HL-60/S4 treated with retinoic acid at 250 ng/mL for 4 days and 3 days (cell line): Measurements from ENCODE around the gene BHLHE41.

ENCODE experiments used
- in situ Hi-C: fragments of 300-500 bp; cut with MboI; formaldehyde crosslinking; loops from 2 replicates; pipeline ENCODE4 v1.7.0; 2022; ENCODE audit warnings: low sequenced_read_pairs

Gene BHLHE41

DNA sequence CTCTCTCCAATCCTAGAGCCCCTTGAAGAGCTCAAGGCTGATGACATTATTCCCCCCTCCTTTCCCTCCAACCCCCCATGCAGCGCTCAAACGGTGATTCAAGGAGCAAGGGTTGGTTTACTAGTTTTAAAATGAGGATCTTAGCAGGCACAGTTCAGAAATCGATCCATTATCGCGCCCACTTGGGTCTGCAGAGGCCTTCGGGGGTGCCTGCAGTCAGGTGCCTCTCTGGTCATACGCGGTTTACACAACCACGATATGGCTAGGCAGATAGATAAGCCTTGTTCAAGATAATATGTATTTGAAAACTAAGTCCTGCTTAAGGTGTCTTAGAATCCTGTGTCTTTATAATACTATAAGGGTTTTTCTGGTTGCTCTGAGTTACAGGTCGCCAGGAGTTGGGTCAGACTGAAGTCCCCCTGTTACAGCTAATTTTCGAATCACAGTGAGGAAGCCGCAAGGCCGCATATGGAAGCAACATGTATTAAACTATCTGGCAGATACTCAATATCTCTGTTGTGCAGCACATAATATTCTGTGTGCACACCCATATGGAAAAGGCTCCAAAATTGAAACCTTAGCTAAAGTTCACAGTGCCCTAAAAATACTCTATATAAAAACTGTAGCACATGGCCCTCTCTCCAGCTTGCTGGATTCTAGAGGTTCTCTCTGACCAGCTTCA is 10.0 kb downstream of the BHLHE41 start:
- in situ Hi-C loops = no loop called here

DNA sequence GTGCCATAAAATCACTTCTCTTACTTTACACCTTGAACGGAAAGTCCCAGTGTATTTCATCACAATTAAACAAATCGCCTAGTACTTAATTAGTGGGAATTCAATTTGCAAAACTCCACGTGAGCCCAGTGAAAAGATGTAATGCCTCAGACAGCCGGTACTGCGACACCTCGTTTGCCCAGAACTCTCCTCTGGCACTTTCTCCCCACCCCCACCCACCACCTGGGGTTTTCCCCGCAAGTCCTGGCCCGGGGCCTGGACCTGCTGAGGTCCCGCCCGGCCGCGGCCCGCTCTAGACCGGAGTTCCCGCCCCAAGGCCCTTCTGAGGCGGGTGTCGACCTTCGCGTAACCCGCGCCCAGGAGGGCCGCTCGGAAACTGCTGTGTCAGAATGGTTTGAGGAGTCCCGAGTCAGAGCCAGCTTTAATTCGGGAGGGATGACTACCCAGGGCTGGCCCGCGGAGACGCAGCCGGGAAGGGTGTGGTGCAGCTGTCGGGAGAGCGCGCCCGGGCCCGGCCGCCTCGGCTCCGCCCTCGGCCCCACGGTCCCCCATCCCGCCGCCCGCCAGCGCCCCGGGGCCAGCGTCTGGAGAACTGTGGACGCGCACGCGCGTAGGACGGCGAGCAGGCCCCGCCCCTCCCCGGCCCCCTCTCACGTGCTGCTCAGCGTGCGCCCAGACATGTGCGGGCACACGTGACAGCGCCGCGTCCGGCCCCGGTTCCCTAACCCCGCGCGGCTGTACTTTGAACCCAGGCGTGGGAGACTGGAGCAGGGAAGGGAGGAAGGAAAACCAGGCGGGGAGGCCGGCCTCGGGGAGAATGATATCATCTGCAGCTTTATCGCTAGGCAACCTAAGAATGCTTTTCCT is 10.8 kb downstream of the BHLHE41 start:
- in situ Hi-C loops = no loop called here

DNA sequence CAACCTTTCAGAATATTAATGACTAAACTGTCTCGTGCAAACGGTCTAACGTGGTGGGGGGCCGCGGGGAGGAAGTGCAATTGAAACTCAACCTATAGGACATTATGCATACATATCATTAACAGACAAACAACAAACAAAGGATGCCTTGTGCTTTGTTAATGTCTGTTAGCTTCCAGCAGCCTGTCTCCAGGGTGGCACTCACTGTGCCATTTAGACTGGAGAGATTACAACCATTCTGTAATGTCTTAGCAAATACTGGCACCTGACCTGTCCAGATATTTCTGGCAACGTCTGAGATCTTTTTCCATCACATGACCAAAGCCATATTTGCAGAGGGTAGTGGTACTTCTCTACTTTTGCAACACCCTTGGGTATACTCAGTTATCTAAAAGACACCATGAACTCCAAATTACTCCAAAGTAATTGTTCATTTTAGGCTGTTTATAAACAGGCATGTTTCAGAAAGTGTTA is 11.6 kb downstream of the BHLHE41 start:
- in situ Hi-C loops = no loop called here

DNA sequence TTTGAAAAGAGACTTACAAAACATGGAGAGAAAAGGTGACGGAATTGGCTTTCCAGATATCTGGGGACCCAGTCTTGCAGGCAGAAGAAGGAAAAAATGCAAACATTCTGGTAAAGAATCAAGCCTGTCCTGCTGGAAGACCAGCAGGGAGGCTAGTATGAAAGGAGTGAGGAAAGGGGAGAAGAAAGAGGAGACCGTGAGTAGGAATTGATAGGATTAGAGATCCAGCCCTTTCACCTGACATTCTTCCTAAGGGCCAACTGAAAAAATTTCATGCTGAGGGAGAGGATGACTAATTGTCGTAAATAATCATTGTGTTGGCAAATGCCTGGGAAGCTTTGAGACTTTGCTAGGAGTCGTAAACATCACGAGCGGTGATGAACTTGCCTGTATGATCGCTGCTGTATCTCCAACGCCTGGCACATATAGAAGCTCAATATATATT is 12.1 kb downstream of the BHLHE41 start:
- in situ Hi-C loops = no loop called here

DNA sequence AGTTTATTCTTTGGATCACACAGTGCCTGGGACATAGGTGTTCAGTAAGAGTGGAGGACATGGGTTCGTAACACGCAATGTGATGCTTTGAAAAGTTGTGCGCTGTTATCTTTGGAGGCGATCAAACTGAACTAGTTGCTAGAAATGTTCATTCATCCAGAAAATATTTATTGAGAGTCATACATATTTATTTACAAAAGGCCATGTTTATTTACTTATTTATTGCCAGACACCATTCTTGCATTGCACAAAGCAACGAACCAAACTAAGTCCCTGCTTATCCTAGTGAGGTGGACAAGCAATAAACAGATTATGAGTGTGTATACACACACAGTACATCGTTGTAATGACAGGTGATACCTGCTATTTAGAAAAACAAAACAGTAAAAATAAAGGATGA is 12.6 kb downstream of the BHLHE41 start:
- in situ Hi-C loops = no loop called here

DNA sequence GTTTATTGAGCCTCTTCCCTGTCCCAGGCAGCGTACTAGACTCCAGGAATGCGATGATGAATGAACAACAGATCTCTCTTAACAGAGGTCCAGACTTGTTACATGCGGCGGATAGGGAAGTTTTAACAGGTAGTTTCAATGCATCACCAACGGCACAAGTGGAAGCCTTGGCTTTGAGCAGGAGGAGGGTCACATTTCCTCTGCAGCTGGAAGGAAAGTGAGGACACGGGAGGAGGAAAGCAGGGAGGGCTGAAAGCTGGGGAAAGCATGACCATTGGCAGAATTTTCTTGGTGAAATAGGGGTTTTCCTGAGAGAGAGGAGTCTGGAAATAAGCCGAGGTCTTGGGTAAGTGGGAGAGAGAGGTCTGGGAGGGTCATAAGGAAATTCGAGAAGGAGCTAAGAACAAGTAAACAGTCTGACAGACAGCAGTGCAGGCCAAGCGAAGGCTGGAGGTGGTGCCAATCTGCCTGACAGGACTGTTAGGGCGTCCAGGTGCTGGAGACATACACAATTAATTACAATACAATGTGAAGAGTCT is 15.4 kb downstream of the BHLHE41 start:
- in situ Hi-C loops = no loop called here

DNA sequence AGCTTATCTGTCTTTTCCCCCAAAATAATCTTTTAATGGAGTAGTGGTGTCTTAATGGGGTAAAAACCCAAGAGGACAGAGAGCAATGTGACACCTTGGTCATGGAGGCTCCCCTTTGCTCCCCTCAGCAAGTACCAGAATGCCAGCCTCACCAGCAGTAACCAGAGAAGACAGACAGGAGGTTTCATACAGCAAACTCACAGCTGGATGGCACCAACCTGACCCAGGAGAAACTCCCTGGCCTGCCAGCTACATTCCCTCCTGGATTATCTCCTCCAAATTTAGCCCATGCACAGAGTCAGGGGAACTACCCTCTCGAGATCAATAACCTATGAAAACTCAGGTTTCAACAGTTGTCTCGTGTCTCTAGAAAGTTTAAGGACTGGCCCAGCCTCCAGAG is 15.9 kb downstream of the BHLHE41 start:
- in situ Hi-C loops = no loop called here

DNA sequence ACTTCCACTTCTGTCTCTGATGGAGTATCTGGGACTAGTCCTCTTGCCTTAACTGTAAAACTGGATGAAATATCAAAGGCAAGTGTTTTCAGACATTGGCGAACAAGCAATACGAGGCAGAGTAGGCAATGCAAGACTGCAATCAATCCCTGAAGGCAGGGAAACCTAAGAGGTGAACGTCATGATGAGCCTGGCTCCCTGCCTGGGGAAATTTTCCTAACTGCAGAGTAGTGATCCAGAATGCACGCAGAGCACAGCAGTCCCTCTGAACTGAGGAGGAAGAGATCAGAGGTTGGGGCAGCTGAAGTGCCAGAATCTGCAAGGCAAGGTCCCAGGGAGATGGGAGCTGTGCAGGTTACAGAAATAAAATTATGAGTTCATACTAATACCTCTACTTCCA is 18.5 kb downstream of the BHLHE41 start:
- in situ Hi-C loops = no loop called here

DNA sequence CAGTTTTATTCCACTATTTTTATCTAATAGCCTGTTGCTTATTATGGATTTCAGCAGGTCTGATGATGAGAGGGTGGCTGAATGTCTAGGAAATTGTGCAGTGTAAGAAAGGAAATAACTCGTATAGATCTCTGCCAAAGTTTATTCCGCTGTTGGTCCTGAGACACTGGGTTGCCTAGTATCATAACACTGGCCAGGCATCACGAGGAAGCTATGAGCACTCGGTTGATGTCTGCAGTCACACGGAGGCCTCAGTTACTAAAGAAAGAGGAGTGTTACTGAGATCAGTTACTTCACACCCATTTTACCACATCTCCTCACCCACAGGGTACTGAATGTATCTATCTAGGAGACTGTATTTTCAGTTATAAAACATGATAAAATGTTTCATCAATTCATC is 21.9 kb downstream of the BHLHE41 start:
- in situ Hi-C loops = no loop called here

DNA sequence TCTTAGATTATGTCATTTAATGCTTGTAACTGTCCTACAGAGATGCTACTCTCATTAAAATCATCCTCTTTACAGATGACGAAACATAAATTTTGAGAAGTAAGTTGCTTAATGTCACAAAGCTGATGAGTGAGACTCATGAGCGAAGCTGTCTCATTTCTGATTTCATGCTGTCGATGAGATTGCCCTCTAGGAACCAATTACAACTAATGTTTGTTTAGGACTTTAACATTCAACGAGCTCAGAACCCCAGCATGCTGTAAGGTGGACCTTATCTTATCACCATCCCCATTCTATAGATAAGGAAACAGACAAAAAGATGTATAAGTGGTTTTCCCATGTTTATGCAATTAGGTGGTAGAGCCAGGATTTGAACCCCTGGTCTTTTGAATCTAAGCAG is 23.1 kb downstream of the BHLHE41 start:
- in situ Hi-C loops = no loop called here

DNA sequence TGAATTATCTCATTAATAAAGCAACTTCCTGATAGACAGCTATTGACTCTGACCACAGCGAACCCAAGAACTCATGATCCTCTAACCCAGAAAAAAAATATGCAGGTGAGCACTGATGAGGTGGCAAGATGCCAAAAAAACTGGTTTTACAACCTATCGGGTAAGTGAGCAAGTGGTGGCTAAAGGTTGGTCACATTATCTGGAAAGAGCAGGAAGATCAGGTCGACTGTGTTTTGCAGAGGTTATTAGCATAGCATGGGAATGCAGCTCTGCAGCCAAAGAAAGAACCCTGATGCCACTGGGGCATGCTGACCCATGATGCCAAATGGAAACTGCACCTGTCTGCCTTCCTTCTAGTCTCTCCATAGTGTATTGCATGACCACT is 23.5 kb downstream of the BHLHE41 start:
- in situ Hi-C loops = no loop called here

DNA sequence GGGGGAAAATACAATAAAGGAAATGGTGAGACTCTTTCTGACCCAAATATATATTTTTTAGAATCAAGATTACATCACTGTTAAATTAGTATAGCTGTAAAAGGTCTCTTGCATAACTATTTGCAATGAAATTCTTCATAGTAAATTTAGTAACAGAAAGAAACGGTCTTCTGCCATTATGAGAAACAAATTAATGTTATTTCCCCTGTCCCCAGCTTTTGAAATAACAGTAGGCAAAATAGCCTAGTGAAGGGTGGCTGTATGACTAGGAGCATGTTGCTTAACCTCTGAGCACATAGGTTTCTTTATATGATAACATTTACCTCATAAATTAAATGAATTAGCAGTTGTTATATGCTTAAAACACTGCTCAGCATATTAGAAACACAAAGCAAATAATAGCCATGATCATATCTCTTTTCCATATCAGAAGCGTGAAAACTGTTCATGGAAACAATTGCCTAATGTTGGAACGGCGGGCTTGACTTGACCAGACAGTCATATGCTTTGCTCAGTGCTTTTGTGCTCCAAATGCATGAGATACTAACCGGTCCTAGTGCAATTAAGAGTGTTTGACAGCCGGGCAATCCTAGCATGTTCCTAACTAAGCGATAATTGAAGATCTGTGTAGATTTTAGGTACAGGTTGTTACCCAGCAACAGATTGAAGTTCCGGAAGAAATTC is 24.0 kb downstream of the BHLHE41 start:
- in situ Hi-C loops = no loop called here

DNA sequence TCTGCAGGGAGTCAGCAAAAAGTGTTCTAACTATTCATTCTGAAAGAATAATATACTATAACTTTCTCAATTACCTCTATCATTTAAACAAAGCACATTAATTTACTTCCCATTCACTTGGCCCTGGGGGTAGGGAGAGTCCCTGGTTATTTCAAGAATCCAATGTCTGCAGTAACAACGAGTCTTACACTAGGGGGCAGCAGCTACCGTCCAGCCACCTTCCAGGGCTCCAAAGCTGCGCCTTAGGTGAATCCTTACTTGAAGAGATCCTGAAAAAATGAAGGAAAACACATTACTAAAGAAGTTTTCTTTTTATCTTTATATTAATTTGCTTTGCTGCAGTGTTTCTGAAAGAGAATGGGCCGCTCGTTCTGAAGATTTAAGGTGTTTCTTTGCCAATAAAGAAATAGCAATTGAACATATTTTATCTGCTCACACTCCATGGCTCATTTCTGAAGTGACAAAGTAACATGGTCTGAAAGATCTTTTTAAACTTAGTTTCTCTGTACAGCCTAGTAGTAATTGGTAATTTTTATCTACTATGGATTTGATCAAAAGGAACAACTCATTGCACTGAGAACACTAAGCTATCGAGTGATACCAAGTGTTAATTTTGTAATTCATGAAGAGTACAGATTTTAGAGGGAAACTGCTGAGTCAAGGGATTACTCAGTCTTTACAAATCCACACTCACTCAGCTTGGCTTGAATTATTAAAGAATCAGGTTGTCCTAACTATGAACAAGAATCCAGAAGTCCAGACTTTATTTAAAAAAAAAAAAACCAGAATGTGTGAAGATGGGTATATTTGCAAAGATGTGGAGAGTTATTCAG is 27.6 kb downstream of the BHLHE41 start:
- in situ Hi-C loops = no loop called here

DNA sequence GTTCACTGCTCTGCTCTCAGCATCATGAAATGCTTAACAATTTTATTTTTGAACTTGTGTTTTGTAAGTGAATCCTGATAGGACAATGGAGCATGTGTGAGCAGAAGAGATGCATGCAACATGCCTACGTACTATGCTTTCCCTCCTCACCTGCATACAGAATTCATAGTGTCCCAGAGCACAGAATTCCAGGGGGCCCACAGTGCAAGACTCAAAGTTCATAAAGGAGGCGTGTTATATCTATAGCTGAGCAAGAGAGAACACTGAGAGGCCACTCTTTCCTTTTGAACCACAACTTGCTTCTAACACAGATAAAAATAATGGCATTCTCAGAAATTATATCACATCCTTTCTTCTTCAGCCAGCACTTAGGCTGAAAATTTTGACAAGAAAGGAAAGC is 28.8 kb downstream of the BHLHE41 start:
- in situ Hi-C loops = no loop called here

DNA sequence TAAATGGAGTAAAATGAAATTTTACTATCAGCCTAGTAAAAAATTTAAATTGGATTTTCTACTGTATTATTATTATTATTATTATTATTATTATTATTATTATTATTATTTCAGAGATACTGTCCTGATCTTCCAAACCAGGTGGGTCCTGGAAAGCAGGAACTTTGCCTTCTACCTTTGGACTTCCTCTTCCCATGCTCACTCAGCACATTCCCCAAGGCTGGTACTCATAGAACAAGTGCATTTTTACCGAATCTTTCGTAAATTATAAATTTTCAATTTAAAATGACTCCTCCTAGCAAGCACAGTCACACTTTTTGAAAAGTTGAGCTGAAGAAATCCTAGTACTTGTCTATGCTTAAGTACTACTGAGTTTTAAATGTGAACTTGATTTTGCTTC is 29.7 kb downstream of the BHLHE41 start:
- in situ Hi-C loops = no loop called here

DNA sequence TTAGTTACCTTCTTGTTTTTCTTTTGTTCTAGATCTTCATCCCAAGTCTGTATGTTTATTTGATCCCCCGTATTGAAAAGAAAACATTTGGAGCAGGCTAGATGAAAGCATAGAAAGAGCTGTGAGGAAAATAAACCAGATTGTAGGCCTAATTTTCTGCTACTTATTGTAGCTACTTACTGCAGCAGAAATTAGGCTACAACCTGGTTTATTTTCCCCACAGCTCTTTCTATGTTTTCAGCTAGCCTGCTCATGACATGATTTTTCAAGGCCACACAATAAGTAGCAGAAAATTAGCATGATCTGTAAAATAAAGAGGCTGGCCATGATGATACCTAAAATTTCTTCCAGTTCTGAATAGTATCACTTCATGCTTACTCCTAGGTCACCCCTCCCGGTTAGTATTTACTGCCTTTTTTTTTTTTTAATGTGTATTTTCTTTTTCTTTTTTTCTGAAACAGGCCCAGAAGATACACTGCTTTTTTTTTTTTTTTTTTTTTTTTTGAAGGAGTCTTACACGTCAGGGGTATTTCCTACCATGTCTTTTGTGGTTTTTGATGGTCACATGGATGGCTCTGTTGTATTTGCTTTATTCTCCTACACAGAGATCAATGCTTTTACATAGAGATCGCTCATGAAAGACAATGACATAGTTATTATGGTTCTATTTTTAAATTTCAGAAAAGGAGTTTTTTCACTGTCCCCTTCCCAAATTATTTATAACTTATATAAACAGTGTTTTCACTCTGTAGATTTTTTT is 32.3 kb downstream of the BHLHE41 start:
- in situ Hi-C loops = no loop called here

DNA sequence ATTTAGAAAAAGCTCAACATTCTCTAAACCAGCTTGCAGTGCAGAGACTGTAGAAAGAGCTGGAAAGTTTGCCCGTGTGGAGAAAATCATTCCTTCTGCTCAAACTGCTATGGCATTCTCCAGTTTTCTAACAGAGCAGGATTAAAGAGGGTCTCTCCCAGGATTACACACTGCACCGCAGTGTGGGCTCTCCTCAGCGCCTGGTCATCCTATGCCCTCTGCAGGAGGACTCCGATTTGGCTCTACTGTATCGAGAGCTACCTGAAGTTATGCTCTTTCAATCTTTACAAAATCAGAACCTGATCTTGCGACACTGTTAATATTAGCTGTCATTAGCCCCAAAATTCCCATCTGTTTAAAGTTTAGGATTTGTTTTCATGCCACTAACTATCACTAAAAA is 33.0 kb downstream of the BHLHE41 start:
- in situ Hi-C loops = no loop called here

DNA sequence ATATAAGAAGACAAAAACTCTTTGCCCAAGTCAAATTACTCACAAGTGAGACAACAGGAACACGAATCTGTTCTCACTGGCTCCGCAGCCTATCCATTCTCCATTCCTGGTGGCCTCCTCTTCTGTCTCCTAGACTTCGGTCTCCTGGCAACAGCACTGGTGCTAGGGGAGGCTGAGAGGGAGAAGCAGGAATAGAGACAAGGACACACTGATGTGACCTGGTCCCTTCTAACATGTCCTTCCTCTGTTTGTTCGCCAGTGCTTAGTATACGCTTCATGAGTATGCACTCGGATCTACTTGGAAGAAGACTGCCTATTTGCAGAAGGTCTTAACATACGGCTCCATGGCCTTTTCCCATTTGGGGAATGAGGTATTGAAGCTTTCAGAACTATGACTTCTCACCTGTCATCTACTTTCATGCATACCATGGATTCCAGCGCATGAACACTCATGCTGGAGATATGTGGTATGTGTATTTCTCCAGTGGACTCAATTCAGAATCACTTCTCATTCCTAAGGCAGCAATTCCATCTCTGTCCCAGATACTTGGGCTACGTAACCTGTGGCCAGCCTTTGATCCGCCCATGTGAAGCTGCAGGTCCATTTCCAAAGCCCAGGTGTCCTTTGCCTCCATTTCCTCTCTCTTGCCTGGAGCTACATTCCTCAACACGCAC is 33.9 kb downstream of the BHLHE41 start:
- in situ Hi-C loops = no loop called here

DNA sequence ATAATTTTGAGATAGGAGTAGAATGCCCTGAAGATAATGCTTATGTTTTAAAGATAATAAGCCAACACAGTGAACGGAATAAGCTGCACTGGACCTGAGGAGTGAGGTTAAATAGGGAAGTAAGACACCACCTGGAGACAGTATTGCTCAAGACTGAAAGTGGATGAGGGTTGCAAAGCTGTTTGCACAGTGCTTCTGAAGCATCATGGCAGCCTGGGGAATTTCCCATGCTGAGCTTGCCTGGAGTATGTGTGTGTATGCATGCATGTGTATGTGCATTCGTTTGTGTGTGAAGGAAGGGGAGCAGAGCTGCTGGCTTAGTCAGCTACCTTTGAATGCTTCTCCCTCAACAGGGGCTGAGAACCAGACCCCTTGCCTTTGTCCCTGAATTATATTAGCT is 35.8 kb downstream of the BHLHE41 start:
- in situ Hi-C loops = no loop called here
